ENCODE results near the gene FZD1.

- TF ChIP-seq POLR2A (IDR thresholded peaks at IDR 0.05) (no peak), CTCF (IDR thresholded peaks at IDR 0.05) (no peak), POLR2AphosphoS5 (IDR thresholded peaks at IDR 0.05; ENCODE audit: insufficient read depth in 1 of 2, low read depth in 1 of 2) (no peak)
These were observed 47.6 kb downstream of the FZD1 start for GRCh38 chr7:91311839-91312238.

All from vagina (tissue), 2 donors.